AG20443 (cell line): ENCODE results near the gene SORCS2.

Experiments used
- DNase-seq: peaks from one replicate; pipeline ENCODE4 v3.0.0; 2012; ENCODE audit warnings: low spot score, mixed read lengths

Gene SORCS2

DNA sequence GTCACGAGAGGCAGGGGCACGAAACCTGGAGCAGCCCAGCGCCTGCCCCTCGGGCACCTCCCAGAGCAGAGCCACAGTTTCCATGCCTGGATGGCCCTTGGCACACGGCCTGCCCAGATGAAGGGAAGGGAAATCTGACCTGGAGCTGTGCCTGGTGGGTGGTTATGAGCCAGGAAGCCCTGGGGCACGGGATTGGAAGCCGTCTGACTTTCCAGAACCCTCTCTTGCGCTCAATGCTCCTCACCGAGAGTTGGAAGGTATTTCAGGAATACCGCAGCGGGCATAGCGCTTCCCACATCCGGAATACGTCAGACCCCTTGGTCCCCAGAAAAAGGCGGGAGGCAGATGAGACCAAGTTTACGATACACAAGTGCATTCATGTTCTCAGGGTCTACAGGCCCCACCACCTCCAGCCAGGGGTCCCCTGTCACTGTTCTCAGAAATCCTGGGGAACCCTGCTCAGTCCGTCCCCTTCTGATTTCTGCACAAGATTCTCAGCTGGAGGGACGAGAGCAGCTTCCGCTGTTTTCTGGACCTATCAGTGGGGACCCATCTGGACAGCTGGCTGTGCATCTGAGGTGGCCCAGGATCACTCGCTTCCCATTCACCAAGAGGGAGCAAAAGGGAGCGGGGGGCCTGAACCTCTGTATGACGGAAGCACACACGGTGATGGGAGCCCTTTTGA is 574.5 kb downstream of the SORCS2 start:
- DNase-seq: no peak

DNA sequence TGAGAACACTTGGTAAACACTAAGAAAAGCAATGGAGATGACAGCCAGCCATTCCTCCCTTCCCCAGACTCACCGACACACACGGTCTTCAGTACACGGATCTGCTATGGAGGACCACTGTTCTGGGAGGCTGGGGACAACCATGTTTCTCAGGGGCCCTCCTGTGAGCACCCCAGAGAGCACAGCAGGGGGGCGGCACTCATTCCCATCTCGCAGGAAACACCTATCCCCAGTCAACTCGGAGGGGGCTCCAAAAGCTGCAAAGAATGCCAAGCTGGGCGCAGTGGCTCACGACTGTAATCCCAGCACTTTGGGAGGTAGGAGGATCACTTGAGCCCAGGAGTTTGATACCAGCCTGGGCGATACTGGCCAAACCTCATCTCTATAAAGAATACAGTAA is 575.2 kb downstream of the SORCS2 start:
- DNase-seq: no peak

DNA sequence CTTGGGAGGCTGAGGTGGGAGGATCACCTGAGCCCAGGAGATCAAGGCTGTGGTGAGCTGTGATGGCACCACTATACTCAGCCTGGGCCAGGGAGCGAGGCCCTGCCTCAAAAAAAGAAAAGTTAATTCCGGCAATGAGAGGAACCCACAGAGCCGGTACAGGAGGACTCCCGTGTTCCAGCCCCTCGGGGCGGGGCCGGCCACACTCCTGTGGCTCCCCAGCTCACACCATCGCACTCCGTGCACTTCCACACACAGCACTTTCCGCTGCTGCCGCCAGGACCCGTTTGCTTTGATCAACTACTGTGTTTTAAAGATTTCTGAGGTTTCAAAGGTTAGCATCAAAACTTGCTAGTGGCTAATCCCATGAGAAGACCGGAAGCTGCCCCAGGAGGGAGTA is 575.6 kb downstream of the SORCS2 start:
- DNase-seq: no peak

DNA sequence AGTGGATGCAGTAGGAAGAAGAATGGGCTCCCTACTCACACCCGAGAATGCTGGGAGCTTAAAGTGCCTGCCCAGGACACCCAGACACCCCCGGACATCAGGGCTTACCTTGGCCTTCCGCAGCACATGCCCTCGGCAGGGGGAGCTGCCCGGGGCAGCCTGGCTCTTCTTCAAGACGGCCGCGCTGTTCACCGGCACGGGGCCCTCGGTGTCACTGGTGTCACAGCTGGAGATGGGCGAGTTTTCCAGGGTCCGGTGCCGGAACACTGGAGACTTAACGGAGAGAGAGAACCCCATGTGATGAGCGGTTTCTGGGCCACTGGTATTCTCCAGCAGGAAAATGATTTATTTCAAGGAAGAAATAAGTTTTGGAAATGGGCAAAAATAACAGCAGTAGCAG is 576.4 kb downstream of the SORCS2 start:
- DNase-seq: no peak

DNA sequence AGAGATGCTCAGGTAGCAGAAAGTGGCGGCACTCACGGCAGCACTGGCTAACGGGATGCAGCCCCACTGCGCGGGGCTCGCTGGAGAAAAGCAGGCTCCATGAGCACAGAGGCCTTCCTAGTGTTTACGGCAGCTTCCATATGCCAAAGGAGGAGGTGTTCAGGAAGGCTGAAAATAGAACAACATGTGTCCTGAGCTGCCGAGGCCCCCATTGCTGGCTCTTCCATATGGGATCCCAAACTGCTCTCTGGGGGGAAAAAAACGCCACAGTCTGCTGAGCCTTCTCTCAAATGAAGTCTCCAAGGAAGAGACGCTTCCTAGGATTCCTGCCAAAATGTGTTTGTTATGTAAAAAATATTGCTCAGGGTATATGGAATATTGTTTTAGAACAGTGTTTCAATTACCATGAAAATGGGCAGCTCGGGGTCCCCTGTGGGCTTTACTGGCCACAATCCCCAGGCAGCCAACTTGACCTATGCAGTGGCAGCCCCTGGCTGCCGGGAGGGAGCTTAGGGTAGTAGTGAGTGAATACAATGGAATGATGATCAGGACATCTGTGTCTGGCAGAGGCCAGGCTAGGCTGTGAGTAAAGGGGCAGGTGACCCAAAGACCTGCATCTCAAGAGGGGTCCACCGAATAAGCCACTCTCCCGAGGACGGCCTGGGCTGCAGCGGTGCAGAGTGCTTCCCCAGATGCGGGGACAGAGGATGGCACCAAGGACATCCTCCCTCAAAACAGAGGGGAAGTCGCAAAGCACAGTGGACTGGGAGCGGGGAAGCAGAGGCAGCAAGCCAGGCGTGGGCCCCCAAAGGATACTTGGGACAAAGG is 577.3 kb downstream of the SORCS2 start:
- no peak for DNase-seq

DNA sequence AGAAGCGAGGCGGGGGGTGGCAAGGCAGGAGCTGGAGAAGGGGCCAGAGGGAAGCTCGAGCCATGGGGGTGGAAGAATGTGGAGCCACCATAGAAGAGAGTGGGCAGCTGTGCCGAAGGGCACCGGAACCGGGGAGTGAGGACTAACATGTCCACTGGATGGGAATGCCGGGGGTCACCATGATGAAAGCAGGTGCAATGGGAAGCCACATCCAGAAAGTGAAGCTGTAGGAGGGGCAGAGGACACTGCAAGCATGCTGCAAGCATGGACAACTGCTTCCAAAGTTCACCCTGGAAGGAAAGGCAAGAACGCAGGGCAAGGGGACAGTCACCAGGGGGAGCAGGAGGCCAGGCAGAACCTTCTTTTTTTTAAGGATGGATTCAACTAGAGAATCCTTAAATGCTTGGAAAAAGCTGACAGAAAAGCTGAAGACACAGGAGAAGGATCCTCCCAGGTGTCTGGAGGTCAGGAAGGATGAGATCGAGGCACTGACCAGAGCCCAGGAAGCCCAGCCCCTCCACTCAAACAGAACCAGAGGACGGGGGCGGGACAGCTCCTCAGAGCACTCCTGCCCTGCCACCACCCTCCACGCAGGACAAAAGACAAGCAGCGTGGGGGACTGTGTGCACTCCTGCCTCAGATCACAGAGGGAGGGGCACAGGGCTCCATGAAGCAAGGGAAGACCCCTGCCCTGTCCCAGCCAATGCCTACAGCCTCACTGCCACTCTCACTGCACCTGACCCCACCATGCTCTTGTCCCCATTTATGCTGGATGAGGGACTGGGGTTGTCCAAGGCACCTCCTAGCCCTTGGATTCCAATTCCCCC is 578.1 kb downstream of the SORCS2 start:
- DNase-seq: peak; percentile 47

DNA sequence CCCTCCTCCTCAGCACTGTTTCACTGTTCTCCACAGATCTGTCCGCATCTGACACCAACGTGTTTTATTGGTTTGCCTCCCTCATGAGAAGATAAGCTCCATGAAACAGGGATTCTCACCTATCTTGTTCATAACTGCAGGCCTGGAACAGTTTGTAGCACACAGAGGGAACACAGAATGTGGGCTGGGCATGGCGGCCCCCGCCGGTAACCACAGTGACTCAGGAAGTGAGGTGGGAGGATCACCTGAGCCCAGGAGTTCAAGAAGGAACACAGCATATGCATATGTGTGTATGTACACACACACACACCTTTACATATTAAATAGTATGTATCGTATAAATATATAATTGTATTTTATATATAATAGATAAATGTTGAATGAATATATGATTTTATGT is 578.7 kb downstream of the SORCS2 start:
- DNase-seq: no peak

DNA sequence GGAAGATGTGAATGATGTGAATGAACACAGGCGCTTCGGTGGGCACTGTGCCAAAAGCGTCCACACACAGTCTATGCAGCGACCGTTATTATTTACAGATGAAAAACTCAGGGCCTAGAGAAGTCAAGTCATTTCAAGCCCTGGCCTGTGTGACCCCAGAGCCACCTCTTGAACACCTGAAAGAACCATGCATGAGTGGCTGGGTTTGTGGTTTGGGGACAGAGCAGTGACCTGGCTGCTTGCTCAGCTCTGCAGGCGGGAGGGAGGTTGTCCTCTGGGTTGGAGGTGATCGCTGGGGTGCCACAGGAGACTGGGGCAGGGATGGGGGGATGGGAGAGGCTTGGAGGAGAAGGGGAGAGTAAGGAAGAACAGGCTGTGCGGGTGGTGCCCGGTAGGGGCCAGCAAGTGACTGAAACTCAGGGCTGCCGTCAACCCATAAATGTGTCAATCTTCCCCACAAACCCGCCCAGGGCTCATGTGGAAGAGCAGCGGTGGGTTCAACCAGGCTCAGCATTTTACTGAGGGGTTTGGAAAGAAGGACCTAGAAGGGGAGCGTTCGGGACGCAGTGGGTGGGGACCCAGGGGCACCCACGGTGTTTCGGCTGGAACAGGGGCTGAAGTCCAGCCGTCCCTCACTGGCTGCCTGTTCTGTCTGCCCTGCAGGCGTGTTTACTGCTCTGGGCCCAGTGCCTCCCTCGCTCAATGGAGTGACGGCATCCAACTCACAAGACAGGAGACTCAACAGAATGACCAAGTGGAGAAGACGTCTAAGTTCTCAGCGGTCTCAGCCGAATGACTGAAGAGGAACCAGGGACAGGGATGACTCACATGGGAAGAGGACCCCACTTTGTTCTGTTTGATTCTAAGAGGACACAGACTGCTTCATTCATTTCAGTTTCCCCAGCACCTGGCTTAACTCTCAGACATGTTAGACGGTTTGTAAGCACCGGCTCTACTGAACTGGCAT is 579.5 kb downstream of the SORCS2 start:
- no peak for DNase-seq

DNA sequence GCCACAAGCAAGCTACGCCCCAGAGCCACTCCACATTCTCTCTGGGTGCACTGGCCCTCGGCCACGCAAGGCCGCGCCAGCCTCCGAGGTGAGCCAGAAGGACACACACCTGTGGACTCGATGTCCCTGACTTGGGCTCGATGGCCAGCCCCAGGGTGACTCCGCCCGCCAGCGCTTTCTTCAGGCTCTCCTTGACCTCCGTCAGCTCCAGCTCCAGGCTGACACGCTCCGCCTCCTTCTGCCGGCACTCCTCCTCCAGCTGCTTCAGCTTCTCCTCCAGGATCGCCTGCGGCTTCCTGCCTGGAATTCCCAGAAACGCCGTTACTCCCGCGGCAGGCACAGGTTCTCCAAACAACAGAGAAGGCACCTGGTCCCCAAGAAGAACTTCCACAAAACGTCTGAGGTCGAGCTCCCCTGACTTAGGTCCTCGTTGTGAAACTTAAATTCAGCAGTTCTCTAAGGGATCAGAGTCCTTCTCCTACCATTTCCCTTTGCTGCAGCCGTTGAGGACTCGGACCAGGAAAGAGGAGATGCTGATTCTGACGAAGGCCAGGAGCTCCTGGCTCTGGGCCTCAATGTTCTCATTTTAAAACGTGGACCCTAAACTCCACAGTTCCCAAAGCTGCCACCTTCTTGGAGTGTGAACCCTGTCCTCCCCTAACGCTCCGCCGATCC is 580.5 kb downstream of the SORCS2 start:
- no peak for DNase-seq

DNA sequence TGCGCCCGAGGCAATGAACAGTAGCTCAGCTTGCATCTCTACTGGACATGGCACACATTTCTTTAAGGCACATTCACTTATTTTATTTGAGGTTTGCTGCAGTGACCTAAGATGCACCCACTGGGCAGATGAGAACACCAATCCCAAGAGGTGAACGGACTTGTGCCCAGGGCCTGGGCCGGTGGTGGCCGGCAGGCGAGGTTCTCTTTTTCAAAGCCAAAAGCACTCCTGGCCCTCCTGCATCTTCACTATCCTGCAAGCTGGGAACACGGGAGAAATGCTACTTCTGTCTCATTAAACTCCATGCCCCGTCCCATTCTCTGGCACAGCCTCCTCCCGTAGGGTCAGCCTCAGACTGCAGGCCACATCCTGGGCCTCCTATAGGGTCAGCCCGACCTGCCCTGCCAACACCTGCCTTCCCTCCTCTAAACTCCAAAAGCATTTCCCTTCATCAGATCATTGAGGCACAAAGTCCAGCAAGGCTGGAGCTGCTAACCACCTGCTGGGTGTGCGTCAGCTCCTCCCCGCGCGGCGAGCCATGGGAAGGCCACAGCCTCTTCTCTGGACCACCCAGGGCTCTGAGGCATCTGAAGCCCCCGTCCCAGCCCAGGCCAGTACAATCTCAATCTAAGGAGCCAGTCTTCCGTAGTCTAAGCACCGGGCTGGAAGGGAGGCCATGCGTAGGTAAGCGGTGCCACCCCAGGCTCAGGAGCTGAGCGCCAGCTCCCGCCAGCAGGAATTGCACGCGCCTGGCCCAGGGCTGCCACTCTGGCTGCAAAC is 581.3 kb downstream of the SORCS2 start:
- DNase-seq: no peak

DNA sequence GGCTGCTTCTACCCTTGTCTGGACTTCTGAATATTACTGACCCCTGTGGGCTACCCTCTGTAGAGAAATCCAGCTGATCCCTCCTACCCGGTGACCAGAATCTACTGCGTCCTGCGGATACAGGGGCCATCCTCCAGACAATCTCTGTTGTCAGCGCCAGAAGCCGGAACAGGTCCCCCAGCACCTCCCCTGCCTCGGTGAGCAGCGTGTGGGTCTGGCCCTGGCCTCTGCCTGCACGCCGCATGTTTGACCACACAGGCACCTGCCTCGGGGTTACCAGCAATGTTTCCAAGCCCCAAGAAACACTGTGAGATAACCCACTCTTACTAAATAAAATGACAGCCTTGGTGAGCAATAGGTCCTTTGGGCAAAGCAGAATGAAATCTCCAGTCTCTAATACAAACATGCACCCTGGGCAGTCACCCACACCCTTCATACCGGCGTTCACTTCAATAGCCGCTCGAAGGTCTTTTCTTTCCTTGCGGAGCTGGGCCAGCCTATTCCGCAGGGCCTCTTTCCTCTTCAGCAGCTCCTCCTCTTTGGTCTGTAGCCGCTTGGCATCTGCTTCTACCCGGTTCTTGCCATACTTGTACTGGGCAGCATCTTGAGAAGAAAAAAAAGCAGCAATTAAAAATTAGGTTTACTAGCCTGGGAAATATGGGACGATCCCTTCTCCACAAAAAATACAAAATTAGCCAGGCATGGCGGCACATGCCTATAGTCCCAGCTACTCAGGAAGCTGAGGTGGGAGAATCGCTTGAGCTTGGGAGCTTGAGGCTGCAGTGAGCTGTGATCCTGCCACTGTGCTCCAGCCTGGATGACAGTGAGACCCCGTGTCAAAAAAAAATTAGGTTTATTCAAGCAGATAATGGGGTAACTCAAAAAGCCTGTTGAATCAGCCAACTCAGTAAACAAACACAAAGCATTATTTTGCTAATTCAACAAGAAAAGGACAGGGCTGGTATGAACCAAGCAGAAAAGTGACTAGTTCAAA is 582.3 kb downstream of the SORCS2 start:
- no peak for DNase-seq

DNA sequence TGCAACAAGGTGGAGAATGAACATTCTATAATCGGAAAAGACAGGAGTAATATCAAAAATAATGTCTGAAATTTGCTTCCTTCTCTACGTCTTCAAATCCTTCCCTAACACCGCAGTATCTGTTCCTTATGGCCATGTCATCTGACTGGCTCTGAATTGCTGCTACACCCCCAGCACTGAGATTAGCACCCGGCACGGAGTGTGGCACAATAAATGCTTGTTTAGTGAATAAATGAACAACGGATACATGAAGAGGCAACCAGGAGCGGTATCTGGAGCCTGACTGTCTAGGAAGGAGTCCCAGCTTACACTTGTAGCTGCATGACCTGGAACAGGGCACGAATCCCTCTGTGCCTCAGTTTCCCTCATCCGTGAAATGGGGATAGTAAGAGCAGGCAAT is 583.1 kb downstream of the SORCS2 start:
- no peak for DNase-seq

DNA sequence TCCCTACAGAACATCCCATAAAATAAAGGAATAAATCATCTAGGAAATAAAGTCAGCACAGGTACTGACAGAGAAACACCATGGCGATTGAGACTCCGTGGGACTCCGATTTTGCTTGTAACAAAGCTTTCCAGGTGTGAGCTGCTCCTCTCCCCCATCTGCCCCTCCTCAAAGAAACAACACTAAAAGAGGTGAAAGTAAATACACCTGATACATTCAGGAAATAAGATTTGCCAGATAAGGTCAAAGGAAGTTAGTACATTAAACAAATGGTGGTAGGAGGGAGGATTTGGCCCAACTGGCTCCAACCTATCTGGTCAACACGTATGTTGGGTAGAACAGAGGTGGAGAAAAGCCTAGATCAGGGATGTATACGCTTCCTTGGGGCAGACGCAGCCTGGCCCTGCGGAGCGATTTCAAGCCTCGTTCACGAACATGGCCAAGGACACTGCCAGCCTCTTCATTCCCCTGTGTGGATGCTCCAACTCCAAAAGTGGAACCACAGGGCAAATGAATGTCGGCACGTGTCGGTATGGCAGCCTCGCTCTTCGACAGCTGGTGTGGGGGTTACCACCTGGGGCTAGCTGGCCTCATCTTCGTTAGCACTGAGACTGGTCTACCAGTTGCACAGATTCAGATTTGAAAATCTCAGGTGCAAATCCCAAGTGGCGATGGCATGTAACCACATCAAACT is 584.8 kb downstream of the SORCS2 start:
- DNase-seq: no peak

DNA sequence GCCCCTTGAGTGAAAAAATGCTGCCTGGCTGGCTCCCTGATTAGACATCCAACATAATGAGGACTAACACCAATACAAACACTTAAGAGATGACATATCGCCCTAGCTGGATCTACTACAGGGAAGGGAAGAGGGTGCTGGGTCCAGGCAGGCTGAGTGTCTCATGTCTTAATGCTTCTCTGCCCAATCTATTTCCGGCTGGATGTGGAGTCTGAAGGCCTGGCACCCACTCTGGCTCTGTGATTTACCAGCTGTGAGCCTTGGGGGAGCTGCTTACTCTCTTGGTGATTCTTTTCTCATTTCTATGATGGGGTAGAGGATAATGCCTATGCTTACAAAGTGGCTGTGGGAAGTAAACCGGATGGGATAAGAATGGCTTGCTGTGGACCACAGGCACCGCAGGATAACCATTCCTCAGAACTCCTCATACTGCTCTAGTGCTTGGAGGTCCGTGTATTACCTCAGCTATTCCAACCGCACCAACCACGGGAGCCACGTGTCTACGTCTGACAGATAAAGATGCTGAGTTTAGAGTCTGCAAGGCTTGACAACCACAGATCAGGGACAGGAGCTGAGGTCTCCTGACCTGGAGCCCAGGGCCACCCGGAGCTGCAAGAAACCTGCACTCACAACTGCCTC is 585.7 kb downstream of the SORCS2 start:
- no peak for DNase-seq

DNA sequence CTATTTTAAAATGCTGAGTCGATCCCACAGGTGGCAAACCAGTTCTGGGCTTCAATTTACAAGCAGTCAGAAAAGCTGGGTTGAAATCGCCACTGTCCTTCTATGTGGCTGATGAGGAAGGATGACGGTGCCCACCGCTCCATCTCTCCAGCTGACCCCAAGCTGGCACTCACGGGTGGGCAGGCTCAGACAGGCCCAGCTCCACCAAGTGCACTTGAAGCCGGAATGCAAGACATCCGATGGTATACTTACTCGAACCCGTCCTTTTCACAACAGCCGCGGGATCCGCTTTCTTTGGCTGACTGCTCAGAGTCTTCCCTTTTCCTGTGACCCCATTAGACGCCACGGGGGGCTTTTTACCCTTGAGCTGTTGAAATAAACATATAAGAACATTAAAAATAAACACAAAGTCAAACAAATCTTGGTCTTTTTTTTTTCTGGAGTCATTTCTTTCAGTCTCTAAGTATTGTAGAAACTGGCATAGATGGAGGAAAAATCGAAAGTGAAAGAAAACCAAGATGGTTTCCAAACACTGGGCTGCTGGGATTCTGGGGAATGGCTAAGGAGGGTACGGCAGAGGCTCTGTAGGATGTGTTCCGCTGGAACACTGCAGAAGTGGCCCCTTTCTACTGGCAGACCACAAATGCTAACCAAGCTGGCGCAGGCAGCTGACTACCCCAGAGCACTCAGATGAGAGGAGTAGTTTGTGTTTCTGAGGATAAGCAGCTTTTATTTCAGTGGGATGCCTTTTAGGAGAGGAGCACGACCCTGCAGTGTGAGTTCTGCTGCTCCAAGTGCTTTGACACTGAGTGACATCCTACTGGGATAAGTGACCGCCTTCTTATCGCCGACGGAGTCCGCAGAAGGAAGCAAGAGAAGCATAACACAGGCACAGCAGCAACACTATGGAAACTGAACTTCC is 586.4 kb downstream of the SORCS2 start:
- no peak for DNase-seq

DNA sequence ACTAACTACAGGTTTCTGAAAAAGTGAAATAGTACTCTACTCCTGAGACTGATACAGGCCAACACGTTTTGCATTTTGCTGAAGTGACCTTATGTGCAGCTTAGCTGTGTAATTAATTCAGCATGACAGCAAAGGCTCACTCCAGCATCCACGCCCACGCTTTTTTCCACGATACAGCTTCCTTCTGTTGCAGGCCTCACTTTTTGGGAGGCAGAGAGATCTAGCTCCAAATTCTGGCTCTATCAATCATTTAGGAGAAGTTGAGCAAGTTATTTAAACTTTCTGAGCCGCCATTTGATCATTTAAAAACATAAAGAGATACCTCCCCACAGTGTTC is 587.1 kb downstream of the SORCS2 start:
- DNase-seq: peak; percentile 56
